Raji (cell line): Measurements from ENCODE around the gene RGS6.

Experiments used
- POLR2A ChIP-seq: IDR thresholded peaks from 2 replicates; pipeline ENCODE4 v1.6.1; 2011; ENCODE audit warnings: low read depth, low read length, control low read depth; ENCODE audit not compliant: insufficient read depth

Gene RGS6

DNA sequence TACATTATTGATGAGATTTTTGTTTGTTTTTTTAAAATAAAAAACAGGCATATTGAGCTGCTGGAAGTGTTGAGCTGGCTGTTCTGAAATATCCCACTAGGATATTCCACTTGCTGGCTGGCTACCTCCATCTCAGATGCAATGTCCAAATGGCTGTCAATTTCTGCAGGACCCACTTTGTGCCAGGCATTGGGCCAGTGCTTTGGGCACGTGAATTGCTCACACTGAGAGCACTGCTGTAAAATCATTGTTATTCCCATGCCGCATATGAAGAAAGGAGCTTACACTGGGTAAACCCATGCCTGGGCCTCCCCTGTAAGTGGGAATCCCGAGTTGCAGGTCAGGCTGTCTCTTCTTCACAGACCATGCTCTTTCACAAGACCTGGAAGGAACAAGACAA, 56.7 kb downstream of the RGS6 start:
- no peak for TF ChIP-seq POLR2A

DNA sequence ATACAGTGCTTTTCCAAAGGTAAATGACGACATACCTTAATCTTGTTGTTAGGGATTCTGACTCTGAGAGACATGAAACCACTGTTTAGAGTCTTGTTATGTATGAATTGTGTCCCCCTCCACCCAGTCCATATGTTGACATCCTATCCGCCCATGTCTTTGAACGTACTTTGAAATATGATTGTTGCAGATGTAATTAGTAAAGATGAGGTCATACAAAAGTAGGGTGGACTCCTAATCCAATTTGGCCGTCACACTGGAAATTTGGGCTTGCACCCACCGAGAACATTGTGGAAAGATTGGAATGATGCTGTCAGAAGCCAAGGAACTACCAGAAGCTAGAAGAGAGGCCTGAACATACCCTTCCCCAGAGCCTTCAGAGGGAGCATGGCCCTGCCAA, 62.2 kb downstream of the RGS6 start:
- TF ChIP-seq POLR2A = no peak

DNA sequence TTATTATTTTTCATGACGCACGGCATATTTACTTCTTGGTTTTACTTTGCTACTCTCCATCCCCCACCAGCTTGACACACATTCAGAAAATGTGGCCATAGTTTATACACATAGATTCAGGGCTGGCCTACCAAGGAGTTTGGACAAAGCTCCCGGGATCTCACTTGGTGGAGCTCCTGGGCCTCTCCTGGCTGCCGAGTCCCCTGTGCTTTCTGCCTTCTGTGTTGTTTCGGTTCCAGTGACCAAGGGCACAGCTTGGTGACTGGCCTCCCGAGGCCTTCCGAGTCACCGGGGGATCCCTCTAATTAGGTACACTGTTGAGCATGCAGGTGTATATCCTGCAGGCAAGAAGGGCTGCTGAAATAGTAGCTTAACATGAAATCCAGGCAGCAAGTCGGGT, 63.5 kb downstream of the RGS6 start:
- no peak for TF ChIP-seq POLR2A

DNA sequence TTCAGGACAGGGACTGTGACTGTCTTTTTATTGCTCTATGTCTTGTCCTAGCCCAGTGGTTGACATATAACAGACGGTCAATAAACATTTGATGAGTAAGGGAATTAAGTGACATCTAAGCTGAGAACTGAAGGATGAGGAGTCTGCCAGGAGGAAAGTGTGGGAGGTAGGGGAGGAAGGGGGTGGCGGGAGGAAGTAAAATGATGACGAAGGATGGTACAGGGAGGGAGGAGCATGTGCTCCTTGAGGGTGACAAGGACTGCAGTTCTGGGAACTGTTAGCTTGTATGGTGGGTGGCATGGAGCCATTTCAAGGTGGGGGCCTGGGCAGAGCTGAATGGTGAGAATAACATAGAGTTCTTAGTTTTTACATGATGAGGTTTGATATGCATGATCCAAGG, 64.4 kb downstream of the RGS6 start:
- no peak for TF ChIP-seq POLR2A

DNA sequence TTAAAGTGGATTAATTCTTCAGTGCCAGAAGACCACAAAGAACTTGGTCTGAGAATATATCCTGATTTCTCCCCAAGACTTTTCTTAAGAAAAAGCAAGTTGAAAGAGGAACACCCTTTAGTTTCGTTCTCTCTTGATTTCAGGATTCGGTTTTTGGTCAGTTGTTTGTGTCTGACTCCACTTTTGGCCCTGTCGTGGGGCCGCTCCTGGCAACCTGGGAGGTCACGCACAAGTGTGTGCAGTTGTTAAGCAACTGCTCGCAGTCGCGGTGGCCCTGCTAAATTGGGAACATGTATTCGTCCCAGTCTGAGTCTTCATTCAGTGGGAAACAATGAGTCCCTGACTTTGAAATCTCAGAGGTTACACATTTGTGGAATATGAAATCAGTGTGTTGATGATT, 68.7 kb downstream of the RGS6 start:
- no peak for TF ChIP-seq POLR2A

DNA sequence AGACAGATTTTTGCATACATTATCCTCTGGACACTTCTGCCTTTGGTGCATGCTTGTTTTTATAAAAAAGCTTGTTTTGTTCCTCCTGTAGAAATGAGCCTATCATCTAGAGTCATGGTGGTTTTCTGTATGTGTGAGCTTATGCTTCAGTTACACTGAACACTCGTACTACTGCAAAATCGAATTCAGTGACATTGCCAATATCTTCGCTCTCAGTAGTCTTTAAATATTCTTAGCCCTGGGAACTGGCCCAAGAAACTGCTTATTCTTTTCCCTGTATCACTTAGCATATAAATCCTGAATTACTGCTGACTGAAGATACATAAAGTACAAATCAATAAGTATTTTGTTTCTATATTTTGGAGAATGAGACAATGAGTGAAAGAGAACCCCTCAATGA, 70.5 kb downstream of the RGS6 start:
- no peak for TF ChIP-seq POLR2A

DNA sequence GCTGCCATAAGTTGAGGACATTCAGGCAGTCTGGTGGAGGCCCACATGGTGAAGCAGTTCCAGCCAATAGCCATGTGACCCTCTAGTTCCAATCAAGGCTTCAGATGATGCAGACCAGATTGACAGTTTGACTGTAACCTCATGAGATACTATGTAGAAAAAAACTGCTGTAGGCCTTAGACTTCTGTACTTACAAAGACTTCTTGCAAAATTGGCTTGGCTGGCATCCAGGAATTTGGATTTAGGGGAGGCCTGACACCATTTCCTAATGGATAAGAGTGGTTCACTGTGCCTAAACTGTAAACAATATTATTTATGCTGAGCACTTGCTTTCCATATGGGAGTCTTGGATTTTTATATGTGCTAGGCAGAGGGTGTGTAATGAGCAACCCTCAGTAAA, 76.4 kb downstream of the RGS6 start:
- TF ChIP-seq POLR2A = no peak

DNA sequence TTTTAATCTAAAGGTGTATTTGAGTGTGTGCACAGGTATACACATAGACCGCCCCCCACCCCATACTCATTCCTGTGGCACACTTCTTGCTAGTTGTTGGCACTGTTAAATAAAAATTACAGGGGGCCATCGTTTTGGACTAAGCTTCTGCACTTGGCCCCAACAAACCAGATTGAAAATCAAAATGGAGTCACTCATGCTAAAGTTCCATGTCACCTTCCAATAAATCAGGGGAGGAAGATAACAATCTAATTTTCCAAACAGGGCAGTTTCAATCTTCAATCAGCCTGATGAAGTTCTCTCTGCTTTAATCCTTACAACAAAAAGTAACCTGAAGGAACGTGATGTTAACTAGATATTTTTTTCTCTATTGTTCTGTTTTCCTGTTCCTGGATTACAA, 78.2 kb downstream of the RGS6 start:
- TF ChIP-seq POLR2A = no peak

DNA sequence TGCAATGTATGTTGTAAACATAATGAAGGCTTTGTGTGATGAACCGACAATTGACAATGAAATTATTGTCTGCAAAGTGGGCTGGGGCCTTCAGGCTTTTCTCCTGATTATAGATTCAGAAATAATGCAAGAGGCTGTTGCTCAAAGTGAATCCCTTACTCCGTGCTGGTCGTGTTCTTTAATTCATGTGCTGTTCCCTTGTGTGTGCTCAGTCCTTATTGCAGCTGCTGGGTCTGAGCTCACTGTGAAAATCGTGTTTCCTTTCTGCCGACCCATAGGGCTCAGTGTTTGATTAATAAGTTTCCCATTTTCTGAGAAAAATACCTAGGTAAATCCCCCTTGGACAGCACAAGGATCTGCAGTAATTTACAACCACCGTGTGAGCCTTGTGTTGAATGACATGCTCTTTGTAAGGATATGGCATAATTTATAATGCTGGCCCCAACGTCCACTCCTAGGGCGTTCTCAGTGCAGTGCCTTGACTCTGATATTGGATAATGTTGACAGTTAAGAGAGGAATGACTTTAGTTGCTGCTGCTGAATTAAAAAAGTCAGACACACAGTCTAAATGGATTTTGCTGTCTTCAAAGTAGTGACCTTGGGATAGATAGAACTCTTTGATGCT, 81.6 kb downstream of the RGS6 start:
- no peak for TF ChIP-seq POLR2A

DNA sequence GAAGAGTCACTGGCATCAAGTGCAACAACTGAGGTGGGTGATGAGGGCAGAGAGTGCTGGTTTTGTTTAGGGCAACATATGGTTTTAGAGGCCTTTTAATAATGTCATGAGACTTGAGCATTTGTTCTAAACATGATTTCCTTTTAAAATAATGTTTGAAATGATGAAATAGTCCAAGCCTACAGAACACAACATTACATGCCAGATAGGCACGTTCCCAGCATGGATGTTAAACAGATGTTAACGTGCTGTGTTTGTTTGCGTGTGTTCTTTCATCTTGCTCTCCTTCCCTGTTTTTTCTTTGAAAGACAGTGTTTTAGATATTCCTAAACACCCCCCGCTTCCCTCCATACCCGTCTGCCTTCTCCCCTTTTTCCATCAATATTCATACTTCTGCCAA, 82.3 kb downstream of the RGS6 start:
- TF ChIP-seq POLR2A = no peak

DNA sequence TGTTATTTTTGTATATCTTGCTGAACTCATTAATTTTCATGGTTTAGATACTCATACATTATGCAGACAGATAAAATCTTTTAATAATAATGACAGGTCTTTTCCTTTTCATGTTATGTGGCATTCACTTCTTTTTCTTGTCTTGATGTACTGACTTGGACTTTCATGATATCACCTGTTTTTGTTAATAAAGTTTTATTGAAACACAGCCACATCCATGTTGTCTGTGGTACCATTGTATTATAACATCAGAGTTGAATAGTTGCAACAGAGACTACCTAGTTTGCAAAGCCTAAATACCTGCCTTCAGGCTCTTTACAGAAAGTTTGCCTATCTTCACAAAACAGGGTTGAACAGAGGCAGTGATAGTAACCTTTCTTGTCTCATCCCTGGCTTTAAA, 85.1 kb downstream of the RGS6 start:
- no peak for TF ChIP-seq POLR2A

DNA sequence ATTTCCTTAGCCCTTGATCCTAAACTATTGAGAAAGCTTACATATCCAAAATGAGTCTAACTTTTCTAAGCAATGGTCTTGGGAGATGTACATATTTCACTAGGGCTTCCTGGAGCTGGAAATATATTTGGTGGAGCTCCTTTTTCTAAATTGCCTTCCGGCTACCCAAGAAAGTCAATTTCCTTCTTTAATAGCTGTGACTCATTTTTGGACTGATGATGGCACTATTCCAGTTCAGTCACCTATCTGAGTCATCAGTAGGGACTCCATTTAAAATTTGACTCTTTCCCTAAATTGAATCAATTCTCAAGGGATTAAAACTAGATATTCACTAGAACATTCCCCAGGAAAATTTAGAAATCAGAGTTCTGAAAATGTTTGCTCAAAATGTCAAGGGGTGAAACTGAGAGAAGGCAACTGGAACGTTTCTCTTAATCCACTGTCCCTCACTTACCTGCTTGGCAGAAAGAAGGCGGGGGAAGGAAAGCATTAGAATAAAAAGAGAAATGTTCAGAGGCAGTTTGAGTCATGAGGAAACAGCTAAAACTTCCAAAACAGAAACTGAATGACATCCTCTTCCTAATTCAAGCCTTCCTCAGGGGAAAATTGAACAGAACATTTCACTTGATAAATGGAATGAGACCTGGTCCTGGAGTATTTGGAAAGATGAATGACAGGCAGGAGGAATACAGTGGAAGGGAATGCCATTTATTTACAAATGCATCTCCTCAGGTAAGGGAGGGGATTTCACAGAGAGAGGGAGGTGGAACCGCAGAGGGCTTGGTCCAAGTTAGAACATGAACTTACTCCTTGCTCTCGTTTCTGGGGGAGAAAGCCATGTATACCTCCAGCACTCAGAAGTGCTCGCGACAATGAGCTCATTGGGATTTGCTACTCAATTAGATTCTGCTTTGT, 91.2 kb downstream of the RGS6 start:
- TF ChIP-seq POLR2A = no peak

DNA sequence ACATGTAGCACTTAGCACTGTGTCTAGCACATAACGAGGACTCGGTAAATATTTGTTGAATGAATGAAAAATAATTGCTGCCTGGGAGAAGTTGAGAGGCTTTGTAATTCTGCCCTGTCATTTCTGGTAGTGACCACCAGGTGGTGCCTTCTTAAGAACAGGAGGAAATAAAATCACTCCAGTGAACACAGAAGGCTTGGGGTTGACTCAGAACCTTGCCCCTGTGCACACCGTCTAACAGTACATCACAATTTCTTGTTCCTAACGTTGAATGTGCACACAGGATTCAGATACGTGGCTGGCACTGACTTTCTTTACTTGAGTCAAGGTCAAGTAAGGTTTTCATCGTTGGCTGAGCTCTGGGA, 91.8 kb downstream of the RGS6 start:
- TF ChIP-seq POLR2A = no peak

DNA sequence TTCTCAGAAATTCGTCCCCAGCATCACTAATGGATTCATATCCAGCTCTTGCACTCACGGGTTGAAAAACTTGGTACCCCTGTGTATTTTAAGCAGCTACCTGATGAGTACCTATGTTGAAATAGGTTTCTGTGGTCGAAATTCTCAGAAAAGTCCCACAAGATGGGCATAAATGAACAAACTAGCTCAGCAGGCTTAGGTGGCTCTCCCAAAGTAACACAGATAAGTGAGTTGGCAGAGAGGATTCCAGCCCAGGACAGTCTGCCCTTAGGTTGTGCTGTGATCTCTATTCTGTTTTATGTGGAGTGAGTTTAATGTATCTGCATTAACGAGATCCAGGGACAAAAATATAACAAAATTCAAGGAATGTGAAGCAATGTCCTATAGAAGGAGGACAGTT, 92.3 kb downstream of the RGS6 start:
- TF ChIP-seq POLR2A = no peak

DNA sequence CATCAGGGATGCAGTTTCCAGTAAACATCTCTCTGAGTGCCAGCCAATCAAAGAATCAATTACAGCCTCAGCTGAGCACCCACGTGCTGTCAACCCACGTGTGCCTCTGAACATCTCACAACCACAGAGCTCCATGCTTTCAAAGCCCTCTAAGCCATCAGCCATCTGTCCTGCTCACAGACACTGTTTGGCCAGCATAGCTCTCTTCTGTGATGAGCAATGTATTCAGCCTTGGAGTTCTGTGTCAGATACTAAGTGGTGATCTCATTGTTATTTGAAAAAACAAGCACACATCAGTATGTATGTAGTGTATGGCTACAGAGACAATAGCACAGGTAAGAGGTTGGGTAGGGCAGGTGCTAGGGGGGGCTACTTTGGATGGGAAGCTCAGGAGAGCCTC, 94.3 kb downstream of the RGS6 start:
- no peak for TF ChIP-seq POLR2A

DNA sequence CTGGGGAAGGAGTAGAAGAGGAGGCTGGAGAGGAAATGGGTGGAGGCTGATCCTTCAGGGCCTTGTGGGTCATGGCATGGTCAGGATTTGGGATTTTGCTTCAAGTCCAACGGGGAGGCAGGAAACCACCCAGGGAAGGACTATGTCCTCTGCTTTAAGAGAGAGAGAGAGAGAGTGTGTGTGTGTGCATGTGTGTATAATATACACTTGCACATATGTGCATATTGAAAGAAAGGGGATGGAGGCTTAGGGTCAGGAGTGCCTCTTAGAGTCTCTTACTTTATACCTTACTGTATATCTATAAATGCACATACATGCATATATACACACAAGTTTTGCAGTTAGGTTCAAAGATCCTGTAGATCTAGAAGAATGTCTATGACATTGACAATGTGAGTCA, 94.8 kb downstream of the RGS6 start:
- no peak for TF ChIP-seq POLR2A

DNA sequence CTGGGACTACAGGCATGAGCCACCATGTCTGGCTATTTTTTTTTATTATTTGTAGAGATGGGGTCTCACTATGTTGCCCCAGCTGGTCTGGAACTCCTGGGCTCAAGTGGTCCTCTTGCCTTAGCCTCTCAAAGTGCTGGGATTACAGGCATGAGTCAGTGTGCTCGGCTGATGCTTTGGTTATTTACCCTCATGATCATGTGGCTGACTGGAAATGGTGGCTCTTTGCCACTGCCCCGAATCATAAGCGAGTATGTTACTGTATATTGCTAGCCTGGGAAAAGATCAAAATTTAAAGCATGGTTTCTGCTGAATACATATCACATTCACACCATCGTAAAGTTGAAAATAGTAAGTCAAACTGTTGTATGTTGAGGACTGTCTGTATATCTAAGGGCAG, 101.1 kb downstream of the RGS6 start:
- TF ChIP-seq POLR2A = no peak
